Peyer's patch (tissue), 4 donors: ENCODE data around the gene MYOF. TPM values are rescaled to one million over a fixed set of nuclear protein-coding genes. Genes with fewer than 3 reads are reported as not detected.
"Not testable (repeated sequence)": the region's sequence is repeated elsewhere in the genome, so short reads cannot be mapped to it uniquely, and the experiment has no call there.

Experiments
- DNase-seq, 3 donors: peaks; one replicate each; pipeline ENCODE4 v3.0.0-alpha.2; 2017 to 2019
- H3K27ac ChIP-seq, 4 donors: fragments of 200-600 bp; sonication (generic); one replicate each; pipeline ENCODE4 v1.5.1; 2016 to 2019
- H3K27me3 ChIP-seq, 2 donors: fragments of 200-600 bp; sonication (generic); one replicate each; pipeline ENCODE4 v1.5.1; 2019
- H3K36me3 ChIP-seq, 3 donors: fragments of 200-600 bp; sonication (generic); one replicate each; pipeline ENCODE4 v1.5.1; 2016 to 2019
- H3K4me1 ChIP-seq, 4 donors: fragments of 200-600 bp; sonication (generic); one replicate each; pipeline ENCODE4 v1.5.1; 2016 to 2019
- H3K4me3 ChIP-seq, 4 donors: fragments of 200-600 bp; sonication (generic); 1 replicate in 3 of 4; 2 replicates in 1 of 4; pipeline ENCODE4 v1.5.1; 2016 to 2019; ENCODE audit warnings: mild to moderate bottlenecking in 1 of 4
- H3K9me3 ChIP-seq, 4 donors: fragments of 200-600 bp; sonication (generic); one replicate each; pipeline ENCODE4 v1.5.1; 2016 to 2019; ENCODE audit warnings: mild to moderate bottlenecking in 1 of 4
- POLR2A ChIP-seq, 2 donors: fragments of 450-650 bp; IDR thresholded peaks; one replicate each; pipeline ENCODE4 v1.5.1; 2017; ENCODE audit warnings: antibody characterized with exemption in 2 of 2, mild to moderate bottlenecking in 2 of 2, moderate library complexity in 2 of 2
- total RNA-seq, 4 donors: library from RNA; depleted of rRNA; stranded (reverse); fragments of >200 nt; gene quantifications; one replicate each; pipeline ENCODE4 v1.1.0, GENCODE V29; 2016
- TF ChIP-seq, protein P1 (sequence below), 6 experiments: fragments of 450-650 bp in 4 of 6; fragments of 200-600 bp in 2 of 6; sonication (generic) in 1 of 6; IDR thresholded peaks; one replicate each; pipeline ENCODE4 v1.5.1; 2017 to 2019; ENCODE audit warnings: antibody characterized with exemption in 6 of 6, mild to moderate bottlenecking in 3 of 6, moderate library complexity in 1 of 6

The MYOF gene
- total RNA-seq, 4 donors from 2014 or later = 15.1 to 52.8 (median 24.4) TPM

DNA sequence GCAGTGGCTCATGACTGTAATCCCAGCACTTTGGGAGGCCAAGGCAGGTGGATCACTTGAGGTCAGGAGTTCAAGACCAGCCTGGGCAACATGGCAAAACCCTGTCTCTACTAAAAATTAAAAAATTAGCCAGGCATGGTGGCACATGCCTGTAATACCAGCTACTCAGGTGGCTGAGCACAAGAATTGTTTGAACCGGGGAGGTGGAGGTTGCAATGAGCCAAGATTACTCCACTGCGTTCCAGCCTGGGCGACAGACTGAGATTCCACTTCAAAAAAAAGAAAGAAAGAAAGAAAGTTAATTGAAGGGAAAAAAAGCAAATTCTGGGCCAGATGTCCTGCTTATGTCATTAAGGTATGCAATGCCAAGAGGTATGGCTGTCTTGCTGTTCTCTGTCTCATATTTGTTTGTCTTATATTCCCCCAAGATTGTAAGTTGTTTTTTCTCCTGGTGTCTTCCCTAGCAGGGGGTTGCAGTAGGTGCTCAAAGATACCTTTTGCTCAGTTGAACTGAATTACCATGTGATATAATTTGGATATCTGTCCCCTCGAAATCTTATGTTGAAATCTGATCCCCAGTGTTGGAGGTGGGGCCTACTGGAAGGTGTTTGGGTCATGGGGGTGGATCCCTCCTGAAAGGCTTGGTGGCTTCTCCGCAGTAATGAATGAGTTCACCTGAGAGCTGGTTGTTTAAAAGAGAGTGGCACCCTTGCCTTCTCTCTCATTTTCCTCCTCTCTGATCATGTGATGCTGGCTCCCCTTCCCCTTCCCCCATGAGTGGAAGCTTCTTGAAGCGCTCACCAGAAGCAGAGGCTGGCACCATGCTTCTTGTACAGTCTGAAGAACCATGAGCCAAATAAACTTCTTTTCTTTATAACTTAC is 60.9 kb downstream of the MYOF start:
- H3K36me3 ChIP-seq = no peaks in the 10 kb centered on the region
- DNase-seq = no peak
- H3K27me3 ChIP-seq = no peaks in the 10 kb centered on the region
- H3K27ac ChIP-seq = peak overlapping the region in 1 of 4 donors; percentile 33
- peaks cover 0 to 20% (median 0%) of the 10 kb centered on the region in 4 donors for H3K4me1 ChIP-seq
- no peak overlapping the region for H3K4me3 ChIP-seq
- TF ChIP-seq, protein P1, sequence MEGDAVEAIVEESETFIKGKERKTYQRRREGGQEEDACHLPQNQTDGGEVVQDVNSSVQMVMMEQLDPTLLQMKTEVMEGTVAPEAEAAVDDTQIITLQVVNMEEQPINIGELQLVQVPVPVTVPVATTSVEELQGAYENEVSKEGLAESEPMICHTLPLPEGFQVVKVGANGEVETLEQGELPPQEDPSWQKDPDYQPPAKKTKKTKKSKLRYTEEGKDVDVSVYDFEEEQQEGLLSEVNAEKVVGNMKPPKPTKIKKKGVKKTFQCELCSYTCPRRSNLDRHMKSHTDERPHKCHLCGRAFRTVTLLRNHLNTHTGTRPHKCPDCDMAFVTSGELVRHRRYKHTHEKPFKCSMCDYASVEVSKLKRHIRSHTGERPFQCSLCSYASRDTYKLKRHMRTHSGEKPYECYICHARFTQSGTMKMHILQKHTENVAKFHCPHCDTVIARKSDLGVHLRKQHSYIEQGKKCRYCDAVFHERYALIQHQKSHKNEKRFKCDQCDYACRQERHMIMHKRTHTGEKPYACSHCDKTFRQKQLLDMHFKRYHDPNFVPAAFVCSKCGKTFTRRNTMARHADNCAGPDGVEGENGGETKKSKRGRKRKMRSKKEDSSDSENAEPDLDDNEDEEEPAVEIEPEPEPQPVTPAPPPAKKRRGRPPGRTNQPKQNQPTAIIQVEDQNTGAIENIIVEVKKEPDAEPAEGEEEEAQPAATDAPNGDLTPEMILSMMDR (IDR thresholded peaks at IDR 0.05) = no peak
- TF ChIP-seq POLR2A (IDR thresholded peaks at IDR 0.05) = no peak
- no peaks in the 10 kb centered on the region for H3K9me3 ChIP-seq

DNA sequence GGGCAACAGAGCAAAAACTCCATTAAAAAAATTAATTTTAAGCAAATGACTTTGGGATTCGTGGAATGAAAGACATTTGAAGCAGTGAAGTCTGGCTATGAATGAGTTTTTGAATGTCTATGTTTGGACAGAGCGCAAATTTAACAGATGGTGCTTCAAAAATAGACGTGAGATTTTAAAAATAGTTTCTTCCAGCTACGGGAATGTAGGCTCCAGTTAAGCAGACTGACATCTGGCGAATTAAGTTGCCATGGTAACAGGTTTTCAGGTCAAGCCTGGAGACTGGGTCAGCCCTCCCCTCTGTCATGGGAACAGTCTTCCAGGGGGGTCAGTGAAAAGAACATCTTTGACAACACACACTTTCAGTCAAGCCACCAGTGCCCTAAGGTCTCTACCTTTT is 62.0 kb downstream of the MYOF start:
- H3K27me3 ChIP-seq = no peaks in the 10 kb centered on the region
- H3K4me3 ChIP-seq = no peak overlapping the region
- peak overlapping the region in 1 of 4 donors; percentile 29 for H3K27ac ChIP-seq
- no peaks in the 10 kb centered on the region for H3K36me3 ChIP-seq
- DNase-seq = no peak
- TF ChIP-seq, protein P1 (IDR thresholded peaks at IDR 0.05) = no peak
- TF ChIP-seq POLR2A (IDR thresholded peaks at IDR 0.05) = no peak
- peaks cover 0 to 20% (median 0%) of the 10 kb centered on the region in 4 donors for H3K4me1 ChIP-seq
- no peaks in the 10 kb centered on the region for H3K9me3 ChIP-seq

DNA sequence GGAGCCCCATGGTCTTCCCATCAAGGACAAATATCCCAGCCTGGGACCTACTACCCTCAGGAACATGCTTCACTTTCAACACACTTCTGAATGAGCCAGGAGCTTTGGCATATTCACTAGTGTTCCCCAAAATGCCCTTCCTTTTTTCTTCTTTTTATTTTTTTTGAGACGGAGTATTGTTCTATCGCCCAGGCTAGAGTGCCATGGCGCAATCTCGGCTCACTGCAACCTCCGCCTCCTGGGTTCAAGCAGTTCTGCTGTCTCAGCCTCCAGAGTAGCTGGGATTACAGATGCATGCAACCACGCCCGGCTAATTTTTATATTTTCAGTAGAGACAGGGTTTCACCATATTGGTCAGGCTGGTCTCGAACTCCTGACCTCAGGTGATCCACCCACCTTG is 63.1 kb downstream of the MYOF start:
- H3K27me3 ChIP-seq, DNase-seq, H3K27ac ChIP-seq, H3K9me3 ChIP-seq, H3K4me3 ChIP-seq, H3K36me3 ChIP-seq: not testable (repeated sequence)
- H3K4me1 ChIP-seq = peaks cover 0 to 20% (median 0%) of the 10 kb centered on the region in 4 donors

DNA sequence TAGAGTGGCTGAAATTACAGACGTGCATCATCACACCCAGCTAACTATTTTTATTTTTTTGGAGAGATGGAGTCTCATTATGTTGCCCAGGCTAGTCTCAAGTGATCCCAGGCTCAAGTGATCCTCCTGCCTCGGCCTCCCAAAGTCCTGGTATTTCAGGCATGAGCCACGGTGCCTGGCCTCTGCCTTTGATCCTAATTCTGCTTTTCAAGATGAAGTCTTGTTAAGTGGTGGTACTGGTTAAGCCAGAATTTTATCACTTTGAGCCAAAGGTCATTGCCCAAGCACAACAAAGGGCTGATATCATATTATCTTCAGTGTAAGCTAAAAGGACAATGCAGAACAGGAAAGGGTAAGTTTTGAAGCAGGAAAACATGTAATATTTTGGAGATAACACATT is 64.2 kb downstream of the MYOF start:
- DNase-seq = no peak
- peaks cover 0 to 20% (median 0%) of the 10 kb centered on the region in 4 donors for H3K4me1 ChIP-seq
- H3K27ac ChIP-seq = no peak overlapping the region
- no peaks in the 10 kb centered on the region for H3K27me3 ChIP-seq
- H3K9me3 ChIP-seq = no peaks in the 10 kb centered on the region
- H3K4me3 ChIP-seq = no peak overlapping the region
- H3K36me3 ChIP-seq = no peaks in the 10 kb centered on the region
- TF ChIP-seq, protein P1 (IDR thresholded peaks at IDR 0.05) = no peak
- no peak for TF ChIP-seq POLR2A (IDR thresholded peaks at IDR 0.05)

DNA sequence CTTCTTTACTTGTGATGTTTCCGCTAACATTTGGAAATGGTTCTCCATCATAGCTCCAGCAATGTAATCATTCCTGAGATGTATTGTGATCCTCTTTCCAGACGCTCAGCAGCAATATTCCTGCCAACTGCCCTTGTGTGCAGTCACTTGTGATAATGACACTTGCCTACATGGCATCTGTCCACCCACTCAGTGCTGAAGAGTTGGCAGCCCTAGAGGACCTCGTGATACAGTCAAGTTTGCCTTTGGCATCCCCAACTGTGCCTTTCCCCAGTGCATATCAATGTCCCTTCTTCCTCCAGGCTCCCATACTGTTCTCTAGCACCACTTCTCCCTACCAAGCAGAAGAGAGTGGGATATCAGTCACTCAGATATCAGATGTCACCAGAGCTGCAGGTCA is 64.9 kb downstream of the MYOF start:
- Histone ChIP-seq H3K4me1 (peaks cover 0 to 22% (median 3%) of the 10 kb centered on the region in 4 donors), H3K27me3 (no peaks in the 10 kb centered on the region), H3K27ac (no peak overlapping the region), H3K4me3 (no peak overlapping the region), H3K9me3 (no peaks in the 10 kb centered on the region), H3K36me3 (no peaks in the 10 kb centered on the region)
- DNase-seq = no peak
- TF ChIP-seq POLR2A (IDR thresholded peaks at IDR 0.05) = no peak
- TF ChIP-seq, protein P1 (IDR thresholded peaks at IDR 0.05) = no peak

DNA sequence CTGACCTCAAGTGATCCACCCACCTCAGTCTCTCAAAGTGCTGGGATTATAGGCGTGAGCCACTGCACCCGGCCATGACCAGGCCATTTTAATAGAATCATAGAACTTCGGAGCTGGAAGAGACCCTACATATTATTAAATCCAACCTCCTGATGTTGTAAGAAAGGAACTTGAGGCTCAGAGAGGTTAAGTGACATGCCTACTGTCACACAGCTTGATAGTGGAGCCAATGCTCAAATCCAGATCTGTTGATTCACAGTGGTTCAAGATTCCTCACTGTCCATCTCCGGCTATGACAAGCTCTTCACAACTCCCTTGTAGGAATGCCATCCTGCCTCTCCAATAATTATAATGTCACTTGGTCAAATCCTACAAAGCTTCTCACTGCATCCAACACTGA is 65.3 kb downstream of the MYOF start:
- Histone ChIP-seq H3K4me3 (no peak overlapping the region), H3K4me1 (peaks cover 0 to 20% (median 4%) of the 10 kb centered on the region in 4 donors), H3K27ac (no peak overlapping the region), H3K36me3 (no peaks in the 10 kb centered on the region), H3K9me3 (no peaks in the 10 kb centered on the region), H3K27me3 (no peaks in the 10 kb centered on the region)
- TF ChIP-seq, protein P1 (IDR thresholded peaks at IDR 0.05) = no peak
- TF ChIP-seq POLR2A (IDR thresholded peaks at IDR 0.05) = no peak
- DNase-seq = no peak
